Measurements from ENCODE around the gene MAML3.

The MAML3 gene

DNA sequence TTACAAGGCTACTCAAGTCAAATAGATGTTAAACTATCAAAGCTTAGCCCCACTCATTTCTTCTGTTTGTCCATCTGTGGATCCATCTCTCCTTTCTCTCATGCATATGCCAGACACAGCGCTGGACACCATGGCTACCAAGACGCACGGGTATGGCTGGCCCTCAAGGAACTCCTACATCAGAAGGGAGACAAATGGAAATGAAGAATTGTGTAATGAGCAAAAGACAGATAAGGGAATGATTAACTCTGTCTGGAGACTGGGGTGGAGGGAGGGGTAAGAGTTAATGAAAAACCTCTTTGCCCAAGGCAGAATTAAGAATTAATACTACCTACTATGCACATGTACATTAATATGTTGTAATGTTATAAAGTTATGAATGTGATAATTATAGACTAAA is 400.3 kb downstream of the MAML3 start:
- Mint-ChIP-seq H3K4me3 (no peak overlapping the region), H3K36me3 (ENCODE audit: low read depth) (no peaks in the 10 kb centered on the region), H3K27ac (no peak overlapping the region), H3K4me1 (ENCODE audit: low read depth) (no peaks in the 10 kb centered on the region), H3K27me3 (ENCODE audit: low read depth) (peaks cover 20% of the 10 kb centered on the region), H3K9me3 (no peaks in the 10 kb centered on the region)

DNA sequence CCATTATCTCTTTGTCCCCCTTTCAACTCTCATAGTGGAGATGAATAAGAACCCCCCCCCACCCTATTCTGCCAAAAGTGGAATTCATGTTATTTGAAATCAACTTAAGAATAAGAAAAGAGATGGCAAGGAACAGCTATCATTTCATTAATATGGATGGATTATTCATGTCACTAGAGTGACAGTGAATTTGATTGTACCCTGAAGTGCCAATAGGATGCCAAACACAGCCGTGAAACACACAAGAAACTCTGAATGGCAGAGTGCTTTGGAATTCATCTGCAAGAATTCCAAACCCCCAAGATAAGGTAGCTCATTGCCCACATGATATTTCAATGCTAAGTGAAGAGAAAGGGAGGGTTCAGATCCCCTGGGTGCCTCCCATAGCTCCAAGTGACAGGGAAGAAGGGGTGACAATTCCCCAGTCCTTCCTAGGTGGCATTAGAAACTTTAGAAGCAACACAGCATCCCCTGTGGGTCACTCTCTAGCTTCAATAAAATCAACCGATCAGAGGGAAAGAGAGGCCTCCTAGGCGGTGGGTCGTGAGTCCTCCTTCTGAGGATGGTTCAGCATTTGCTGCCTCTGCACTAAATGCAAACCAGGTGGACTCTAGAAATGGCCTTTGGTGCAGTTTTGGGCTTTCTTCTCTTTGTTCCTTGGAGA is 404.0 kb downstream of the MAML3 start:
- Mint-ChIP-seq H3K4me1 (ENCODE audit: low read depth) (no peaks in the 10 kb centered on the region), H3K36me3 (ENCODE audit: low read depth) (no peaks in the 10 kb centered on the region), H3K9me3 (no peaks in the 10 kb centered on the region), H3K27me3 (ENCODE audit: low read depth) (no peaks in the 10 kb centered on the region), H3K4me3 (no peak overlapping the region), H3K27ac (no peak overlapping the region)

DNA sequence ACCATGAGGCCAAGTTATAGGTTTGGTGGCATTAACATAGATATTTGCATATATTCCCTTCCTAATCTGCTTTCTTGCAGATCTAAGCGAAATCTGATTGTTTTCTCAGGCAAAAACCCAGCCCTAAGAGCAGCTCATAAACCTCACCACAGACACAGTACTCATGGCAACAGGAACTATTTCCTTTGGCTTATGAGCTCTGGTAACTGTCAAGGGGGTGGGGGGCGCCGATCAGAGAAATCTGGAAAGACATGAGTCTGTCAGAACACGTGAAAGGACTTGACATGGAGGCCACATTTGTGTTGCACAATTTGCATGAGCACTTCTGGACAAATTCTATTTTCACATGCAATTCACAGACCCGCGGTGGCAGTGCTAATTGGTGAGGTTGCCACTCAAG is 404.6 kb downstream of the MAML3 start:
- Mint-ChIP-seq H3K4me1 (ENCODE audit: low read depth) (no peaks in the 10 kb centered on the region), H3K27ac (no peak overlapping the region), H3K36me3 (ENCODE audit: low read depth) (no peaks in the 10 kb centered on the region), H3K4me3 (no peak overlapping the region), H3K27me3 (ENCODE audit: low read depth) (no peaks in the 10 kb centered on the region), H3K9me3 (no peaks in the 10 kb centered on the region)

DNA sequence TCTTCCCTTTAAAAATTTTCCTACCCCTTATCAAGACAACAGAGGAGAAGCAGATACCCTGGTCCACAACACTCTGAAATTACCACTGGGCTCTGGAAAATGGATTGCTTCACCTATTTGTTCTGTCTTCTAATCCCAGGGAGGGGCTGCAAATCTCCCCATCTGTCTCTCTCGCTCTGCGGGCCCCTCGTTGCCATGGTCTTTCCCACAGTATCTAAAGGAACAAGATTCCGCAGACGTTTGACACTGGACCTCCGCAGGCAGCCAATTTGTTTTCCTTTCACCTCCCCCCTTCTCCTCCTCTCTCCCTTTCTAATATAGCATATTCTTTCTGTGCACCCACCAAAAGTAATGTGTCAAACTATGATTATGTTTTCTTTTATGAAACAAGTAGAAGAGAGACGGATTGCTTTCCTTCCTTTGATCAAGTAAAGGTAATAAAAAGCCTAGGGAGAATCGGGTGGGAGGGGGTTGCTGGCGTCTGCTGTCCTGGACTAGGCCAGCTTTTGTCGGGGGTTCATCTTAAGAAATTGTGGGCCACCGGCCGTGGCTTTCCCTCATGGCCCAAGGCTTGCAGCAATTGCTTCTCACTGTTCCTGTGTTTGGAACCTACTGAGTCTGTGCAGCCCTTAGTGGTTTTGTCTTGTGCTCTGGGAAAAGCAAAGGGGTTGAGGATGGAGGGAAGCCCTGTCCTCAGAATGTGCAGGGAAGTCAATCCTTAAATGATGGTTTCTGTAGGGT is 407.4 kb downstream of the MAML3 start:
- no peaks in the 10 kb centered on the region for H3K9me3 Mint-ChIP-seq
- no peaks in the 10 kb centered on the region for H3K27me3 Mint-ChIP-seq (ENCODE audit: low read depth)
- H3K4me1 Mint-ChIP-seq (ENCODE audit: low read depth): no peaks in the 10 kb centered on the region
- H3K27ac Mint-ChIP-seq: no peak overlapping the region
- H3K4me3 Mint-ChIP-seq: no peak overlapping the region
- H3K36me3 Mint-ChIP-seq (ENCODE audit: low read depth): no peaks in the 10 kb centered on the region

DNA sequence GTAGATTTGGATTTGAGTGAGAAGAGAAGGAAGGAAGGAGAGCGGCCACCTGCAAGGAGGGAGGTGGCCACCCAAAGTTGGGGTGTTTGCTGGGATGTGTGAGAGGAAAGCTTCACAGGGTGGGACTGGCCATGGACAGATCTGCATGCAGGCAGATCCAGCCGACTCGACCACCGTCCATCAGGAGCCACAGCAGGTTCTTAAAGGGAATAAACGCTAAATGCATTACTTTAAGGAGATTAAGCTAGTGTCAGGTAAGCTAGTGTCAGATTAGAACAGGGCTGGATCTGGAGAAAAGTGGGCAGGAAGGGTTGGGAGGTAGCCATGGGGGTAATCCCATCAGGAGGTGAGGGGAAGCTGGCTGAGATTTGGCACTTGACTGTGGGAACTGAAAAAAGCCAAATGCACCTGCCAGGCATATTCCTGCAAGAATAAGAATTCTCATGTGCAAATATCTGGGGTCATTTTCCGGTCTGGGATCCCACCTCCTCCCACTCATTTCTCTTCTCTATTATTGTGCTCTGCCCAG is 408.8 kb downstream of the MAML3 start:
- H3K4me1 Mint-ChIP-seq (ENCODE audit: low read depth): no peaks in the 10 kb centered on the region
- H3K36me3 Mint-ChIP-seq (ENCODE audit: low read depth): no peaks in the 10 kb centered on the region
- H3K27ac Mint-ChIP-seq: no peak overlapping the region
- no peak overlapping the region for H3K4me3 Mint-ChIP-seq
- H3K27me3 Mint-ChIP-seq (ENCODE audit: low read depth): no peaks in the 10 kb centered on the region
- H3K9me3 Mint-ChIP-seq: no peaks in the 10 kb centered on the region

DNA sequence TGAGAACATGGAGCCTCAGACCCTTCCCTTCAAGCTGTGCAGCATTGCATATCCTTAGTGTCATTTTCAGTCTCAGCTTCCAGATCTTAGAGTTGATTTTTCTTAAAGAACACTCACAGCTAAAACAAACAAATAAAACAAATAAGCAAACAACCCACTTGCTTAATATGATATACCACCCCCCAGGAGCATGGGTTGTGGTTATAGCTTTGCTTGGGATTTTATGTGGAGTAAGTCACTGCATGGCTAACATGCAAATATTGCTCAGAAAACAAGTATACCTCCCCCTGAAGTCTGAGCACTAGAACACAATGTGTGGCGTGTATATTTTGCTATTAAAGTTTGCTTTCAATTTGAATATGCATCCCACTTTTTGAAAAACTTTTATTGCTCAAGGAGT is 409.8 kb downstream of the MAML3 start:
- no peak overlapping the region for H3K4me3 Mint-ChIP-seq

DNA sequence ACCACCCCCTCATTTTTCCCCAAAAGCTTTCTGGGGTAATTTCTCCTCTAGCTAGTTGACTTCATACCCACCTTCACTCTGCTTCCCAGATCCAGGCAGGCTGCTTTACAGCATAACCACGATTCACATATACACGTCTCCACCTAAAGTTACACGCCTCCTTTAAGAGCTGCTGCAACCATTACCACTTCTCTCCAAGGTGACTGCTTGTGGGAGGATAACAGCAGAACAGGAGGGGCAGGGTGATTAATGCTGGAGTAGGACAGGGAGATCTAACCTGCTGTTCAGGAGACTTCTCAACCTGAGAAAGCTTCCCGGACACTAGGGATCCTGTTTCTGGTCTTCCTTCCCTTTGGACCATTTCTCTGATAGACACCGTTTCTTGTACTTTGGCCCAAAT is 411.0 kb downstream of the MAML3 start:
- no peak overlapping the region for H3K4me3 Mint-ChIP-seq
- no peaks in the 10 kb centered on the region for H3K9me3 Mint-ChIP-seq
- no peaks in the 10 kb centered on the region for H3K36me3 Mint-ChIP-seq (ENCODE audit: low read depth)
- H3K27ac Mint-ChIP-seq: no peak overlapping the region
- peaks cover 5% of the 10 kb centered on the region for H3K27me3 Mint-ChIP-seq (ENCODE audit: low read depth)
- no peaks in the 10 kb centered on the region for H3K4me1 Mint-ChIP-seq (ENCODE audit: low read depth)

More for the DNA sequence above, 409.8 kb downstream of the MAML3 start:
- H3K36me3 Mint-ChIP-seq (ENCODE audit: low read depth): no peaks in the 10 kb centered on the region
- H3K9me3 Mint-ChIP-seq: no peaks in the 10 kb centered on the region
- peaks cover 2% of the 10 kb centered on the region for H3K27me3 Mint-ChIP-seq (ENCODE audit: low read depth)
- no peaks in the 10 kb centered on the region for H3K4me1 Mint-ChIP-seq (ENCODE audit: low read depth)
- H3K27ac Mint-ChIP-seq: no peak overlapping the region

DNA sequence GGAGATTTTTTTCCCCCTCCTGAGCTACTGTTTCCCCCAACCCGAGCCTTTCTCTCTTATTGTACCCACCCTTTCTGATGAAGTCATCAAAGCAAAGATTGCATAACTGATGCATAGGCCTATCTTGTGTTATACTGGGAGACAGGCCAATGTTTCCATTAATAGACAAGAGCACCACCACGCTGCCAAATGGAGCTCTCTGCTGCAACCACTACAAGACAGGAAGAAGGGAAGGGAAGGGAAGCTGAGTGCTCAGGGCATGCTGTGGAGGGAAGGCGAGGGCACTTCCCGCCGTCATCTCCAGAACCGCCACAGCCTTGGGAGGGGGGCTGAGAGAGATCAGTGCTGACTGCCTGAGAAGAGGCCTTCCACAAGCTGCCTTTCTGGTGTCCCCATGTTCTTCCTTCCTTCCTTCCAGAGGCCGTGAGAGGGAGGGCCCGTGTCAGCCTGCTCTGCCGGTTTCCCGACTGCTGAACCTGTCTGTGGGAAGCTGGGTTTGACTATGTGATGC is 413.4 kb downstream of the MAML3 start:
- no peak overlapping the region for H3K4me3 Mint-ChIP-seq
- H3K27me3 Mint-ChIP-seq (ENCODE audit: low read depth): peaks cover 29% of the 10 kb centered on the region
- H3K4me1 Mint-ChIP-seq (ENCODE audit: low read depth): no peaks in the 10 kb centered on the region
- no peaks in the 10 kb centered on the region for H3K9me3 Mint-ChIP-seq
- H3K36me3 Mint-ChIP-seq (ENCODE audit: low read depth): no peaks in the 10 kb centered on the region
- H3K27ac Mint-ChIP-seq: no peak overlapping the region

DNA sequence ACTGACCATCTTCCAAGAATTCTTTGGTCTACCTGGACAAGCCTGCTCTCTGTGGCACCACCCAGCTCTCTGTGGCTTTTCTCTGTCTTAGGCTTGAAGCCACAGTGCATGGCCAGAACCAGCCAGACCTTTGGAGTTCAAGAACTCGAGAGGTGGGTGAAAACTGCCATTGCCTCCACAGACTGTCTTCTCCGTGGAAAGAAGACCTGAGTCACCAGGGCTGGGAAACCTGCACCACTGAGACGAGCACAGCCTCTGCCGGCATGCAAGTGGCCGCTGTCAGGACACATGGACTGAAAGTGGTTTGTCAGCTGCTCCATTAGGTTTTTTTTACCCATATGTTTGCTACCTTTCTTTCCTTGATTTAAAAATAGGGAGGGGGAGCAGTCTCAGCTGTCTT is 413.9 kb downstream of the MAML3 start:
- H3K4me3 Mint-ChIP-seq: no peak overlapping the region
- H3K9me3 Mint-ChIP-seq: no peaks in the 10 kb centered on the region
- peaks cover 34% of the 10 kb centered on the region for H3K27me3 Mint-ChIP-seq (ENCODE audit: low read depth)
- no peak overlapping the region for H3K27ac Mint-ChIP-seq
- H3K4me1 Mint-ChIP-seq (ENCODE audit: low read depth): peaks cover under 1% of the 10 kb centered on the region
- no peaks in the 10 kb centered on the region for H3K36me3 Mint-ChIP-seq (ENCODE audit: low read depth)

DNA sequence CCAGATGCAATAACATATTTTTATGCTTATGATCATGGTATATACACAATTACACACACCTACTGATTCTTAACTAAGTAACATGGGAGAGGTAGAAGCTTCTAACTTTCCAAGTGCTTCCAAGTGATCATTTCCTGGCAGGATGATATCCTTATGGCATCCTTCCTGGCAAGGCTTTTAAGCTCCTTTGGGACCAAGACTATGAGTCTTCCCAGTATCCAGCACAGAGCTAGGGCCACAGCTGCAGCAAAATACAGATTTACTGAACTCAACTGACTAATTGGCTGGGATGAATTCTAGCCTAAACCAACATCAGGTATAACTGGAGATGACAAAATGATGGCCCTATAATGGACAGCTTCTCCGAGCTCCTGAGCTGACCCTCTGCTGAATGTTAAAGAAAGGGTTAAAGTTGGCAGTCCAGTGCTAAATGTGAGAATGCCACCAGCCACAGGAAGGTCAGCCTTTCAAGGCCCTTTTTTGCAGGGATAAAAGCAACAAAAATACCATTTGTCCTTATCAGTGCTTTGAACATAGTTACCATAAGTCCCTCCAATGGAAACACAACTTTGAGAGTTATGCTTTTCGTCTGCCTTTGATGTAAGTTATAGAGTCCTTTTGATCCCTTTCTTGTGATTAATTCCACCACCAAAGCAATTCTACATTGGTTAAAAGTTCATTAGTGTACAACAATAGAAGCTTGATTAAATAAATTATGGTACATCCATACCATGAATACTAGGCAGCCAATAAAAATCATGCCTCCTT is 415.0 kb downstream of the MAML3 start:
- Mint-ChIP-seq H3K9me3 (no peaks in the 10 kb centered on the region), H3K27ac (no peak overlapping the region), H3K36me3 (ENCODE audit: low read depth) (no peaks in the 10 kb centered on the region), H3K27me3 (ENCODE audit: low read depth) (peaks cover 44% of the 10 kb centered on the region), H3K4me1 (ENCODE audit: low read depth) (peaks cover 6% of the 10 kb centered on the region), H3K4me3 (no peak overlapping the region)

DNA sequence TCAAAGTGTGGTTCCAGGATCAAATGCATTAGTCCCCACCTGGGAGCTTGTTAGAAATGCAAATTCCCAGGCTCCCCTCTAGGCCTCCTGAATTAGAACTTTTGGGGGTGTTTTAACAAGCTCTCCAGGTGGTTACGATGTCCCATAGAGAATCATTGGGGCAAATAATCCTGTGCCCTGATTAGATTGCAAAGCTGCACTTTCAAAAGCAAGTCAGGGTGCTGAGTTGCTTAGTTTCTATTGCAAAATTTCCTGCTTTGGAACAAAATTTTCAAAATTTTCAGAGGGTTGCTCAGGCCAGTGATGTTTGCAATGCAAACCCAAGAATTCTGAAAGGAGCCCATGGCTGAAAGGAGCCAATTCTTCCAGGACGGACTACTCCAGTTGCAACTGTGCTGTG is 417.3 kb downstream of the MAML3 start:
- no peaks in the 10 kb centered on the region for H3K36me3 Mint-ChIP-seq (ENCODE audit: low read depth)
- no peaks in the 10 kb centered on the region for H3K9me3 Mint-ChIP-seq
- H3K4me3 Mint-ChIP-seq: no peak overlapping the region
- H3K27me3 Mint-ChIP-seq (ENCODE audit: low read depth): peaks cover 57% of the 10 kb centered on the region
- H3K27ac Mint-ChIP-seq: no peak overlapping the region
- peaks cover 6% of the 10 kb centered on the region for H3K4me1 Mint-ChIP-seq (ENCODE audit: low read depth)

DNA sequence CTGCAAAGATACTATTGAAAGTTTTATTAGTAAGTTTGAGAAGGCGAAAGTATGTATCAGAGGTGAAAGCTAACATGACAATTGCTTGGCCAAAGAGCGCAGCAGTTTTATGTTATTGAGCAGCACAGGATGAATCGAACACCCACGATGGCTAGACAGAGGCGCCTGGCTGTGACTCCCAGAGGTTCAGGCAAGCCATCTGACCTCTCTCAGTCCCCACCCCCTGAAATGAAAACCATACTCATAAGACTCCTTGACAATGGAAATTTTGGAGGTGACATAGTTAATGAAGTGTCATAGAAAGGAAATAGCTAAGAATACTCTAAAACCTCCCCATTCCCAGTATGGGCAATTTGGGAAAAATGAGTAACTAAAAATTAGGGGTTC is 417.7 kb downstream of the MAML3 start:
- Mint-ChIP-seq H3K27me3 (ENCODE audit: low read depth) (peaks cover 57% of the 10 kb centered on the region), H3K36me3 (ENCODE audit: low read depth) (no peaks in the 10 kb centered on the region), H3K27ac (no peak overlapping the region), H3K4me1 (ENCODE audit: low read depth) (peaks cover 6% of the 10 kb centered on the region), H3K9me3 (no peaks in the 10 kb centered on the region), H3K4me3 (peak overlapping the region; percentile 38)

DNA sequence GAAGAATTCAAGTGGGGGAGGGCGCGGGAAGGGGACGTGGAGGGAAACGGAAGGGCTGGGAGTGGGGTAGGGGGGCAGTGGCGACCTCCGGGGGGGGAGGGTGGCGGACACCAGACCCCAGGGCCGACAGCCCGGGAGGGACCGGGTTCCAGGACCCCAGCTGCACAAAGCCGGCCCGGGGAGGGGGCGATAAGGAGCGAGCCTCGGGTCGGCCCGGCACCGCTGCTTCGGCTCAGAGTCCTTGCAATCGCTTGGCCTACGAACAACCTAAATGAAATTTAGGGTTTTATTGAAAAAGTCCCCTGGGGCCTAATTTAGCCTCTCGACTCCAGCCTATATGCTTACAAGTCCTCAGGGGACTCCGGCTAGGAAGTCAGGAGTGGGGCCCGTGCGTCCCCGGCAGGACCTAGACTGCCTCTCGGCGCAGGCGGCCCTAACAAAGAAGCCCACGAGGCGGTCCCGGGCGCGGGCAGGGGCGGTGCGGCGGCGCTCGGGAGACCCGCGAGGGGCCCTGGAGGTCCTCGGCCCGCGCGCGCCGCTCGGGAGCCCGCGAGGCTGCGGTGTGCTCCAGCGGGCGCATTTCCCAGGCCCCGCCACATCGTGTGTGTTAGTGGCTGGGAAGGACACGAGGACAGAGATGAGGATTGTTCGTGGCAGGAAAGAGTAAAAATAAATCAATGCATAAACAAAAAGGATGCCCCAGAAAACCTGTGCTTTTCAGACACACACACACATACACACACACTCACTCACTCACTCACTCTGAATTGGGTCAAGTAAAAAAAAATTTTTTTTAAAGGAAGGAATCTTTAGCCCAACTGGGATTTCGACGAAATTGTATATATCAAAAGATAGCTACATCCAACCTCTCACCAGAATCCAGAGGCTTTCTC is 418.4 kb downstream of the MAML3 start:
- Mint-ChIP-seq H3K27me3 (ENCODE audit: low read depth) (peaks cover 57% of the 10 kb centered on the region), H3K4me1 (ENCODE audit: low read depth) (peaks cover 6% of the 10 kb centered on the region), H3K9me3 (no peaks in the 10 kb centered on the region), H3K36me3 (ENCODE audit: low read depth) (no peaks in the 10 kb centered on the region), H3K4me3 (peak overlapping the region; percentile 63), H3K27ac (no peak overlapping the region)

DNA sequence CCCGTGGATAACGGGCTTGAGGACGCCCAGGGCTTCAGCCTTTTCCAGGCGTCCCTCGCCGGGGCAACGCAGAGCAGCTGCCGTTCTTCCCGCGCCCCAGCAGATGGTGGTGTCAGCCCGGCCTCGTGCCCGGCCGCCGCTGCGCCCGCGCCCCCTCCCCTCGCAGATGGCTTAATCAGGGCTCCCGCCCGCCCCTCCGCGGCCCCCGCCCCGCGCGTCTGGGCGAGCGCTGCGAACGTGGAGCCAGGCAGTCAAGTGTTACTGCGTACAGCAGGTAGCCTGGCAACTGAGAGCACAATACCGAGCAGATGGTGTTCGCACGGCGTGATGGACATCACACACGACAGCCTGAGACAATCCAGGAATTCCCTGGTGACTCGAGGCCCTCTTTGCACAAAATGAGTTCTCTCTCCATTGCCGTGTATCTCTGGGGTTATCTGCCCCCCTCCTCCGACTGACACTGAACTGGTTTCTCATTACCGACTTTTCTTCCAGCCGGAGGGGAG is 419.1 kb downstream of the MAML3 start:
- peak overlapping the region; percentile 63 for H3K4me3 Mint-ChIP-seq
- H3K27me3 Mint-ChIP-seq (ENCODE audit: low read depth): peaks cover 57% of the 10 kb centered on the region
- H3K36me3 Mint-ChIP-seq (ENCODE audit: low read depth): no peaks in the 10 kb centered on the region
- no peaks in the 10 kb centered on the region for H3K9me3 Mint-ChIP-seq
- H3K27ac Mint-ChIP-seq: no peak overlapping the region
- H3K4me1 Mint-ChIP-seq (ENCODE audit: low read depth): peaks cover 6% of the 10 kb centered on the region
